Activated naive CD8-positive, alpha-beta T cell (primary cell): Measurements from ENCODE around the gene RNASEL.

Experiments
- H3K27ac Mint-ChIP-seq: one replicate; pipeline ENCODE4 v1.8.0; 2021; ENCODE audit warnings: mixed read lengths
- H3K27me3 Mint-ChIP-seq: one replicate; pipeline ENCODE4 v1.8.0; 2021; ENCODE audit warnings: mixed read lengths
- H3K36me3 Mint-ChIP-seq: one replicate; pipeline ENCODE4 v1.8.0; 2021; ENCODE audit warnings: mixed read lengths
- H3K4me1 Mint-ChIP-seq: one replicate; pipeline ENCODE4 v1.8.0; 2021; ENCODE audit warnings: low read depth, mixed read lengths
- H3K4me3 Mint-ChIP-seq: one replicate; pipeline ENCODE4 v1.8.0; 2021; ENCODE audit warnings: mild to moderate bottlenecking, mixed read lengths
- H3K9me3 Mint-ChIP-seq: one replicate; pipeline ENCODE4 v1.8.0; 2021; ENCODE audit warnings: low read depth, mixed read lengths

Gene RNASEL

GRCh38 chr1:182598296-182598695 lies 9.2 kb upstream of the RNASEL start:
- H3K4me3 Mint-ChIP-seq: no peak overlapping the region
- H3K9me3 Mint-ChIP-seq: no peaks in the 10 kb centered on the region
- peaks cover 5% of the 10 kb centered on the region for H3K4me1 Mint-ChIP-seq
- no peaks in the 10 kb centered on the region for H3K27me3 Mint-ChIP-seq
- H3K36me3 Mint-ChIP-seq: peaks cover 7% of the 10 kb centered on the region
- no peak overlapping the region for H3K27ac Mint-ChIP-seq

DNA sequence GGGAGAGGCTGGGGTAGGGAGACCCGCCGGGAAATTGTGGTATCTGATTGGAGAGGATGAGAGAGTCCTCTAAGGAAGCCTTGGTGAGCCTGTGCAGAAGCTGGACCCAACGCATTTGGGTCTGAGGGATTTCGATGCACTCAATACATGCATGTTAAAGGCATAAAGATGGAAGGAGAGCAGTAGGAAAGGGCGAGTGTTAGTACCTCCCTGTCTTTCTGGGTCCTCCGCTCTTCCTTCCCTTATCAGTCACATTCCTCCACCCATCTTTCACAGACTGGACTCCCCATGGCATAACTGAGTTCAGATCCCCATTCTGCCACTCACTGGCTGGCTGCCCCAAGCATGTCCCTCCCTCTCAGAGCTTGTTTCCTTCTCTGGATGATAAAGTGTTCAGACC lies 7.9 kb upstream of the RNASEL start:
- Mint-ChIP-seq H3K27me3 (no peaks in the 10 kb centered on the region), H3K9me3 (no peaks in the 10 kb centered on the region), H3K27ac (no peak overlapping the region), H3K4me3 (no peak overlapping the region), H3K4me1 (peaks cover 5% of the 10 kb centered on the region), H3K36me3 (peaks cover 4% of the 10 kb centered on the region)

DNA sequence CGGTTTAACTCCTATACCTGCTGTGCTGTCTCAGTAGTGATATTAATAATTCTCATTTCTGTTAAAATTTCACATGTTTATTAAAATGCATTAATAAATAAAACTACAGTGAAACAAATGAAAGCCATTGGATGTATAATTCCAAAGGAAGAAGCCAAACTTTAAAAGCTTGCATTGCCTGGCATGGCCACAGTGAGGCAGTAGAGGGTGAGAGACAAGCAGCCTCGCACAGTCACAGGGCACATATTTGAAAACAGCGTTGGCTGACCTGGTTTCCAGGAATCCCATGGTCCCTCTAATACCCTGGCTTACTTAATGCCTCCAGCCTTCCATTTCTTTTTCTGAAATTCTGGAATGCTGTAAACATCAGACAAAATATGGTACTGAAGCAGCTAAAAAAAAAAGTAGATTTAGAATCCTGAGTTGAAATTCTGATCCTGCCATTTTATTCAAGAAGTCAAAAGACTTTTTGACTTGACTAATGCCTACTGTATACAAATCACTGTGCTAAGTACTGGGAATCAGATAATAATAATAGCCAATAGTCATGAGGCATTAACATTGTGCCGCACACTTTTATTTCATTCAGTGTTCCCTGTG lies 6.7 kb upstream of the RNASEL start:
- Mint-ChIP-seq H3K9me3 (no peaks in the 10 kb centered on the region), H3K4me3 (no peak overlapping the region), H3K4me1 (peaks cover 5% of the 10 kb centered on the region), H3K36me3 (peaks cover 4% of the 10 kb centered on the region), H3K27ac (no peak overlapping the region), H3K27me3 (no peaks in the 10 kb centered on the region)

DNA sequence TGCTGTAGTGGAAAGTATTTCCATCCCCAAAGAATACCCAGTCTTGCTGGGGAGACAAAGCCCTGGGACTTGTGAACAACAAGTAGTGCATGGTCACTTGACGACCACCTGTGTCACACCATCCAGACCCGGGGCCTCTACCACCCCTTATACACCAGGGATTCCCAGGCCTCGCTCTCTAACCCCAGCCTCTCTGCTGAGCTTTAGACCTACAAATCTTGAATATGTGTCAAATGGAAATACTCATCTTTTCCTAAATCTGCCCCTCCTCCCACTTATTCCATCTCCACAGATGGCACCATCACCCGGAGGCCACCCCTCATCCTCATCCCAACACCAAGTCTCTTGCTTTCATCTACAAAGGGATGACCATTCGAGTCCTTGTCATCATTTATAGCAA lies 875 bp upstream of the RNASEL start:
- H3K4me1 Mint-ChIP-seq: peaks cover 47% of the 10 kb centered on the region
- peaks cover 4% of the 10 kb centered on the region for H3K36me3 Mint-ChIP-seq
- peak overlapping the region; percentile 98 for H3K4me3 Mint-ChIP-seq
- H3K27ac Mint-ChIP-seq: peak overlapping the region; percentile 97
- no peaks in the 10 kb centered on the region for H3K9me3 Mint-ChIP-seq
- no peaks in the 10 kb centered on the region for H3K27me3 Mint-ChIP-seq

- peak overlapping the region; percentile 98 for H3K4me3 Mint-ChIP-seq
- H3K27ac Mint-ChIP-seq: peak overlapping the region; percentile 97
- H3K27me3 Mint-ChIP-seq: no peaks in the 10 kb centered on the region
- no peaks in the 10 kb centered on the region for H3K9me3 Mint-ChIP-seq
- H3K36me3 Mint-ChIP-seq: peaks cover 4% of the 10 kb centered on the region
- H3K4me1 Mint-ChIP-seq: peaks cover 51% of the 10 kb centered on the region
These were observed 464 bp upstream of the RNASEL start for GRCh38 chr1:182589520-182589919.

- Mint-ChIP-seq H3K9me3 (no peaks in the 10 kb centered on the region), H3K27ac (peak overlapping the region; percentile 97), H3K36me3 (peaks cover 10% of the 10 kb centered on the region), H3K4me1 (peaks cover 68% of the 10 kb centered on the region), H3K4me3 (peak overlapping the region; percentile 98), H3K27me3 (no peaks in the 10 kb centered on the region)
These were observed 1.2 kb downstream of the RNASEL start for GRCh38 chr1:182587666-182588499.

DNA sequence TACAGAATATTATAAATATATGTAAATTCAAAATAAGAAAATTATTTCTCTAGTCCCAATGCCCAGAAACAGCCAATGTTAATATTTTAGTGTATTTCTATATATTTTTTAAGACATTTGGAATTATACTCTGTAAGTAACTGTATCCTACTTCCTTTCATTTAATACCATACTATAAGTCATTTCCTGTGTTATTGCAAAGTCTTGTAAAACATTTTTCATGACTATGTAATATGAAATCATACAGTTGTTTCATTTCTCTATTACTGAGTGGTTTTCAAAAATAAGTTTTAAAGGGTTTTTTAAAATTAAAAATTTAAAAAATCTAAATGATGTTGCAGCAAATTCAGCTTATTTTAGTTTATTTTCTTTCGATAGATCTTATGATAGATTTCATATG lies 2.0 kb downstream of the RNASEL start:
- no peaks in the 10 kb centered on the region for H3K27me3 Mint-ChIP-seq
- H3K4me1 Mint-ChIP-seq: peaks cover 74% of the 10 kb centered on the region
- H3K9me3 Mint-ChIP-seq: no peaks in the 10 kb centered on the region
- no peak overlapping the region for H3K27ac Mint-ChIP-seq
- H3K36me3 Mint-ChIP-seq: peaks cover 11% of the 10 kb centered on the region
- no peak overlapping the region for H3K4me3 Mint-ChIP-seq

- Mint-ChIP-seq H3K27ac (no peak overlapping the region), H3K36me3 (peaks cover 13% of the 10 kb centered on the region), H3K4me3 (no peak overlapping the region), H3K9me3 (no peaks in the 10 kb centered on the region), H3K4me1 (peaks cover 77% of the 10 kb centered on the region), H3K27me3 (no peaks in the 10 kb centered on the region)
These were observed 2.7 kb downstream of the RNASEL start for GRCh38 chr1:182586380-182586779.

GRCh38 chr1:182584746-182585145 lies 4.3 kb downstream of the RNASEL start:
- Mint-ChIP-seq H3K4me1 (peaks cover 79% of the 10 kb centered on the region), H3K27ac (no peak overlapping the region), H3K9me3 (no peaks in the 10 kb centered on the region), H3K4me3 (peak overlapping the region; percentile 64), H3K27me3 (no peaks in the 10 kb centered on the region), H3K36me3 (peaks cover 25% of the 10 kb centered on the region)

DNA sequence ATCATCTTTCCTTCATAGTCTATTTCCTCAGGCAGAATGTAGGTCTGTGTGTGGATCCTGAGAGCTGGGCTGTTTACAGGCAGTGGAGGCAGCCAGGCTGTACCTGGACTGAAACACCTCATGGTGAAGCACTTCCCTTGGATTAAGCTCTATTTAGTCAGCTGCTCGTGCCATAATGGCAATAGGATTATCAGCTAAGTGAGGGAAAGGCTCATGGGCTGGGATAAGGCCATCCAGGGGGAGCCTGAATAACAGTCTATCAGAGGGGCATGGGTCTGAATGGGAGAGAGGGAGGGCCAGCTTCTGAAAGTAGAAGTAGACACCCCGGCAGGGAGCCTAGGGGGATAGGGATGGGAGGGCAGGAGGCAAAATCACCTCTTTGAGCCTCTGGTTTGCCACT lies 8.3 kb downstream of the RNASEL start:
- H3K4me1 Mint-ChIP-seq: peaks cover 56% of the 10 kb centered on the region

DNA sequence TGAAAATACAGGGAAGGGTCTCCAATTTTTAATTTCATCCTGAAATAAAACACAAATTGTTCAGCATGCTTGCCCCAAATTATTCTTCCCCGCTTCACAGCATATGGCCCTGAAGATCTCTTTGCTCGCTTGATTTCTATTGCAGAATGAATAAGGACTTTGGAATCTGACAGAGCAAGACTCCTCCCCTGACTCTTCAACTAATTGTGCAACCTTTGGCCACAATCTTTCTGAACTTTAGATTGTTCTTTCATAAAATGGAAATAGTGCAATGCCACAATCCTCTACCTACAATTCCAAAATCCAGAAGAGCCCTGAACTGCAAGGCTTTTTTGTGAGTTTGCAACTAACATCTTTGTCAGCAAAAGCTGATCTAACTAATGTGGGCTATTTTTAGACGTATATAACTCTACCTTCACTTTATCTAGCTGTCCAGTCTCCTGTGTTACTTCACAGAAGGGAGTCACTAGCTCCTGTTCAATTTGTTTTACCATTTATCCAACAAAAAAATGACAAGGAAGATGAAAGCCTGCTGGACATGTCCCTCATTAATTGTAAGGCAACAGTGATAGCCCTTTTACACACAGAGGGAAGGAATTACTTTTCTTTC lies 13.4 kb downstream of the RNASEL start:
- Mint-ChIP-seq H3K9me3 (no peaks in the 10 kb centered on the region), H3K27ac (no peak overlapping the region), H3K4me3 (no peak overlapping the region), H3K27me3 (no peaks in the 10 kb centered on the region), H3K4me1 (peaks cover 16% of the 10 kb centered on the region), H3K36me3 (peaks cover 38% of the 10 kb centered on the region)

More for the DNA sequence above, 8.3 kb downstream of the RNASEL start:
- no peaks in the 10 kb centered on the region for H3K27me3 Mint-ChIP-seq
- no peak overlapping the region for H3K27ac Mint-ChIP-seq
- H3K9me3 Mint-ChIP-seq: no peaks in the 10 kb centered on the region
- H3K4me3 Mint-ChIP-seq: no peak overlapping the region
- H3K36me3 Mint-ChIP-seq: peaks cover 37% of the 10 kb centered on the region

- Mint-ChIP-seq H3K27ac (no peak overlapping the region), H3K36me3 (peaks cover 28% of the 10 kb centered on the region), H3K4me3 (no peak overlapping the region), H3K4me1 (peaks cover 9% of the 10 kb centered on the region), H3K9me3 (no peaks in the 10 kb centered on the region), H3K27me3 (no peaks in the 10 kb centered on the region)
These were observed 14.9 kb downstream of the RNASEL start for GRCh38 chr1:182574156-182574555.

DNA sequence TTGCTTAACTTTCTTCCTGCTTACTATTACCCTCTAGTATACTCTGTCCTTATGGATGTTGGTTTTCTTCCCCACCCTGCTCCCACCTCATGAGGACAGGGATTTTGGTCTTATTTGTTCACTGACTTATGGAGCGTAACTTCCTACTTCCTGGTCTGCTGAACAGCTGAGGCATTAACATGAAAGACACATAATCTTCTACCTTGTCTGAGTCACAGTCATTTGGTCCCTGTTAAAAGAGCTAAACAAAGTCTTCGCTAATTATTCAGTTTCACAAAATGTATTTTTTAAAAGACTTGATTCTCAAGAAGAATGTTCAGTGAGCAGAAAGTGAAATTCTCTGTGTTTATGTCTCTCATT lies 18.5 kb downstream of the RNASEL start:
- H3K36me3 Mint-ChIP-seq: peaks cover 14% of the 10 kb centered on the region
- no peaks in the 10 kb centered on the region for H3K4me1 Mint-ChIP-seq
- H3K27me3 Mint-ChIP-seq: no peaks in the 10 kb centered on the region
- no peak overlapping the region for H3K4me3 Mint-ChIP-seq
- no peaks in the 10 kb centered on the region for H3K9me3 Mint-ChIP-seq
- no peak overlapping the region for H3K27ac Mint-ChIP-seq

GRCh38 chr1:182569939-182570610 lies 19.0 kb downstream of the RNASEL start:
- peaks cover 13% of the 10 kb centered on the region for H3K36me3 Mint-ChIP-seq

More at GRCh38 chr1:182569939-182570610, 19.0 kb downstream of the RNASEL start:
- H3K27me3 Mint-ChIP-seq: peaks cover 1% of the 10 kb centered on the region
- no peaks in the 10 kb centered on the region for H3K4me1 Mint-ChIP-seq
- no peaks in the 10 kb centered on the region for H3K9me3 Mint-ChIP-seq
- no peak overlapping the region for H3K4me3 Mint-ChIP-seq
- H3K27ac Mint-ChIP-seq: no peak overlapping the region
